Measurements from ENCODE around the gene BEND5.
A peak's percentile ranks its signal among the peaks of the same experiment; 100 is the strongest.

BEND5 gene, protein sequence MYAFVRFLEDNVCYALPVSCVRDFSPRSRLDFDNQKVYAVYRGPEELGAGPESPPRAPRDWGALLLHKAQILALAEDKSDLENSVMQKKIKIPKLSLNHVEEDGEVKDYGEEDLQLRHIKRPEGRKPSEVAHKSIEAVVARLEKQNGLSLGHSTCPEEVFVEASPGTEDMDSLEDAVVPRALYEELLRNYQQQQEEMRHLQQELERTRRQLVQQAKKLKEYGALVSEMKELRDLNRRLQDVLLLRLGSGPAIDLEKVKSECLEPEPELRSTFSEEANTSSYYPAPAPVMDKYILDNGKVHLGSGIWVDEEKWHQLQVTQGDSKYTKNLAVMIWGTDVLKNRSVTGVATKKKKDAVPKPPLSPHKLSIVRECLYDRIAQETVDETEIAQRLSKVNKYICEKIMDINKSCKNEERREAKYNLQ

DNA sequence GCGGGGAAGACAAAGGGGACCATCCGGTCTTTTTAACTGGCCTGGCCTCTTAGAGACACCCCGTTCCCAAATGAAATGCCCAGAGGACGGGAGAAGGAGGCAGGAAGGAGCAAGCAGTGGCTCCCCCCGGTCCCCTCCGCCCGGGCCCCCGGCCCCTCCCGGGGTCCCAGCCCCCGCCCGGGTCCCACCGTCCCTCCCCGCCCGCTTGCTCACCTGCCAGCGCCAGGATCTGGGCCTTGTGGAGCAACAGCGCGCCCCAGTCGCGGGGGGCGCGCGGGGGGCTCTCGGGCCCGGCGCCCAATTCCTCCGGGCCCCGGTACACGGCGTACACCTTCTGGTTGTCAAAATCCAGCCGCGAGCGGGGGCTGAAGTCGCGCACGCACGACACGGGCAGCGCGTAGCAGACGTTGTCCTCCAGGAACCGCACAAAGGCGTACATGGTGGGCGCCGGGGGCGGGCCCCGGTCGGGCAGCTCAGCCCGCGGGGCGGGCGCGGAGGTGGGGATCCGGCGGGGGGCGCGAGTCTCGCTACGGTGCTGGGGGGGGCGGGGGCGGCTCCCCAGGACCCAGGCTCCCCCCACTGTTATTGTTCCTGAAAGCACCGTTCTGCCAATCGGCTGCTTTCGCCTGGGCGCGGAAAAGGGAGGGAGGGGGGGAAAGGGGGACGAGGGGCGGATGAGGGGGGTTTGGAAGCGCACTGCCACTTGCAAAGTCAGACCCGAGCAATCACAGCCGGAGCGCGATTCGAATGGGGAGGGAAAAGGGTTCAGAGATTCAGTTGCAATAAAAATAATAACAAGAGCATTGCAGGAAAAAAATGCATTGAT, at the start of gene BEND5:
TSS of gene BEND5 (minus strand) at position 499 of the 826 bp plus-strand sequence. CDS start at position 439, 60 bp downstream.
- peak; percentile 50 for DNase-seq

GRCh38 chr1:48823168-48823567, 46.5 kb upstream of the BEND5 start:
- DNase-seq = no peak

DNA sequence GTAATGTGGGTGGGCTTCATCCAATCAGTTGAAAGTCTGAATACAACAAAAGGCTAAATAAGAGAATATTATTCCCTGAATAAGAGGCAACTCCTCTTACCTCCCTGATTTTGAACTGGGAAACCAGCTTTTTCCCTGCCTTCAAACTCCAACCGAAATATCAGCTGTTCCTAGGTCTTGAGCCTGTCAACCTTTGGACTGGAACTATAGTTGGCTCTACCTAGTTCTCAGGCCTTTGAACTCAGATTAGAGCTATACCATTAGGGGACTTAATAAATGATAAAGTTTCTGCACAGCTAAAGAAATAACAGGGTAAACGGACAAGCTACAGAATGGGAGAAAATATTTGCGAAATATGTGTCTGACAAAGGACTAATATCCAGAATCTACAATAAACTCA, 43.8 kb upstream of the BEND5 start:
- no peak for DNase-seq

- peak; percentile 1 for DNase-seq
Measured at GRCh38 chr1:48817505-48818114, 40.9 kb upstream of the BEND5 start.

DNA sequence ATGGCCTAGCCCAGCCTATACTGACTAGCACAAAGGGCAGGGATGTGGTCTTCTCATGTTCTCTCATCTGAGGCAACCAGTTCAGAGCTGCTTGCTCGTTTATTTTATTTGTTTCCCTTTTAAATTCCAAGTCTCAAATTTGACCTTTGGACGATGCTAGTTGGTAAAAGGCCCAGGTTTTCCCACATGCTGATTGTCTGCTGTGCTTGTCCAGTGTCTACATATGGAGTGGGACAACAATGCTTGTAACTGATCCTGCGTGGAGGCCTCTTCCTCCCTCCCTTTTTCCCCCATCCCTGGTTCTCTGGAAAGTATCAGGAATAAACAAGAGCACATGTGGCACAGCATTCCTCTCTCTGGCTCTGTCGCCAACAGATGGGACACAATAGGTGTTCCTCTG, 34.0 kb upstream of the BEND5 start:
- DNase-seq = no peak

GRCh38 chr1:48808496-48808895, 31.8 kb upstream of the BEND5 start:
- no peak for DNase-seq

GRCh38 chr1:48807554-48808260, 31.0 kb upstream of the BEND5 start:
- DNase-seq = no peak

DNA sequence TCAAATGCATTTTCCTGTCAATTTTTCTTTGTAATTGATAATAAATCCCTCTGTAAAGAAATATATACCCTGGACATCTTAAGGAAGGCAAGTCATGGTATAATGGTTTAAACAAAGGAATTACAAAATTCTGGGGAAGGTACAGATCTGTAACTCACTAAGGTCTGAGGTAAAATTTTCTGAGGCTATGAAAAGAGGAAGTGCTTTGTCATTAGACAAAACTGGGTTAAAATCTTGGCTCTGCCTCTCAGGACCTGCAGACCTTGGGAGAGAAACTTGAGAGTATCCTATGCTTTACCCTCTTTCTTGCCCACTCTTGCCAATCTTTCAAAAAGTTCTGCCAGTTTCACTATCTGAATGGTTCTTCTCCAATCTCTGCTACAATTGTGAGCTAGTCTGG, 26.8 kb upstream of the BEND5 start:
- DNase-seq = no peak

DNA sequence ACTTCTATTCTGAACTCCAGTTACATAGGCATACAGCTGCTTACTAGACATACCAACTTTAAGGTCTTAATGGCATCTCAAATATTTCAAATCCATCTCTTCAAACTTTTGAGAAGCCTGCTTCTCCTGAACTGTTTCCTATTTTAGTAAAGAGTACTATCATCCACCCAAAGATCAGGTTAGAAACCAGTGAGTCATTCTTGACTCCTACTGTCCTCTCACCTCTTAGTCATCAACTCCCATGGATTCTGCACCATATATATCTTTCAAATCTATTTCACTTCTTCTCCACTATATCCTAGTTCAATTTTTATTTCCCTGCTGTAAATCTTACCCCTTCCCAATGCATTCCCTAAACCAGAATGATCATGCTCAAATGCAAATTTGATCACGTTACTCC, 18.1 kb upstream of the BEND5 start:
- no peak for DNase-seq

DNA sequence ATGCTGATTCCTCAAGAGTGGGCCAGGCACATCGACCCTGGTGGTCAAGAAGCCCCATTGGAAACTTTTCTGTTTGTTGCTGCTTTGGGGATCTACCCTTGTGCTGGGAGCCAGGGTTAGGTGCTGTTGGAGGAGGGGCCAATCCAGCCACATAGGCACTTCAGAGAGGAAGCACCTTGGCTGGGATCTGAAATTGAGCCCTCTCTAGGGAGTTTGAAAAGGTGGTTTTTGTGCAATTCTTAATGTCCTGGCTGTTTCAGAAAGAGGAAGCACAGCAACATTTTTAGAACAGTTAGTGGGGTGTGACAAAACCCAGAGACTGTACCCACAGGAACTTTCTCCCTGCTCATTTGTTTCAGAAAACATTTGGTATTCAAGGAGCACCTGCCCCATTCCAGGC, 17.2 kb upstream of the BEND5 start:
- no peak for DNase-seq

- DNase-seq = no peak
Measured at GRCh38 chr1:48792961-48793360, 16.3 kb upstream of the BEND5 start.

DNA sequence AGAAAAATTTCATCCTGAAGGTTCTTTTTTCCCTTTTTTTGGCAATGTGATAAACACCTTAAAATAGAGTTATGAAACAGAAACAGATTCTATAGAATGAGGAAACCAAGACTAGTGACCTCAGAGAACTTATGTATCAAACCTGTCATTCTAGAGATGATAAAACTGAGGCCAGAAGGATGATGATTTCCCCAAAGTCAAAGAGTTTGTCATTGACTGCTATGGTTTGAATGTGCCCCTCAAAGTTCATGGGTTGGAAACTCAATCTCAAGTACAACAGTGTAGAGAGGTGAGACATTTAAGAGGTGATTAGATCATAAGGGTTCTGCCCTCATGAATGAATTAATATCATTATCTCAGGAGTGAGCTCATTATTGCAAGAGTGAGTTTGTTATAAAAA, 13.7 kb upstream of the BEND5 start:
- DNase-seq = no peak

DNA sequence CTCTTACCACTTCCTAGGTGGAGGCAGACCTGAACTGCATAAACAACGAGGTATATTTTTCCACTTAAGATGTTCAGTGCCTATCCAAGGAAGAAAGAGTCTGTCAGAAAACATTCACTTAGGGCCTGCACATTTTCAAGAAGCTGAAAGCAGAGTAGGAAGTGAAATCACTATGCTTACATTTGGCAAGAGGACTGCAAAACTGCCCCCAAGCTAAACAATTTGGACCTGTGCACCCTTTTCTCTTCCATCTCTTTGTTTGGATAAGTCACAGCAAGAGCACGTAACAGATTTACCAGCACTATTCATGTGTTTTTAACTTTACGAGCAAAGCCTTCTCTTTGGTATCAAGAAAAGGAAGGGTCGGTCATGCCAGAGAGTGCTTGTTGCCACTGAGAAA, 13.2 kb upstream of the BEND5 start:
- DNase-seq = no peak

DNA sequence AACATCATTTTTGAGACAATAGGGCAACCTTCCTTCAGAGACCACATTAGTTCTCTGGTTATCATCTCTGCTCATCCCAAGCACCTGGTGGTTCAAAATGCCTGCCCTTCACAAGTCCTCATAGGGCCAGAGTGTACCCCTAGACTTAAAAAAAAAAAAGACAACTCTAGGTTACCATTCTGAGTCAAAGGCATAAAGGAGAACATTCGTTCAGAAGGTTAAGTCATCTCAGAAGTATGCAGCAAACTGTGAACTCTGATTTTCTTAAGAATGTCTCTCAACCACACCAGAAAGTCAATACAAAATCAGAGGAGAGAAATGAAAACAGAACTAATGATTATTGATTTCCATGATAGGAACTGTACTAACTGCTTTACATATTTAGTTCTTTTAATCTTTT, 9.2 kb upstream of the BEND5 start:
- DNase-seq = no peak

DNA sequence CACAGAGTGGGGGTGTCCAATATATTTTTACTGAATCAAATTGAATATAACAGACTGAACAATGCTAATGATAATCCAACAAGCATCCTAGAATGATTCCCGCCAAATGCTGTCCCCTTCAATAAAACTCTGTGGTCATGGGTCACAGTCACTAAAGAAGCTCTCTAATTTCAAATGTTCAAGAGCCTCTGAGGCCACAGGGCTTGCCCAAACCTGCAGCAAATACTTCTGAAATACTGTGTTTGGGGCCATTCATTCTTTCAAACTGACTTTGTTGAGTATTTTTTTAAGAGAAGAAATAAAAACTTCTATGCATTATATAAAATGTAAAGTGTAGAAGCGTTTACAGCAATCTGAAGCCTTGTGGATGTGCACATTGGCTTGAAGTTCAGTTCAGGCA, 7.6 kb upstream of the BEND5 start:
- DNase-seq = no peak

- no peak for DNase-seq
Measured at GRCh38 chr1:48777219-48777895, 666 bp upstream of the BEND5 start.

GRCh38 chr1:48775831-48776392, 779 bp downstream of the BEND5 start:
- no peak for DNase-seq

GRCh38 chr1:48773133-48773532, 3.6 kb downstream of the BEND5 start:
- no peak for DNase-seq

GRCh38 chr1:48772211-48772610, 4.5 kb downstream of the BEND5 start:
- DNase-seq = no peak

GRCh38 chr1:48771561-48771960, 5.1 kb downstream of the BEND5 start:
- no peak for DNase-seq

DNA sequence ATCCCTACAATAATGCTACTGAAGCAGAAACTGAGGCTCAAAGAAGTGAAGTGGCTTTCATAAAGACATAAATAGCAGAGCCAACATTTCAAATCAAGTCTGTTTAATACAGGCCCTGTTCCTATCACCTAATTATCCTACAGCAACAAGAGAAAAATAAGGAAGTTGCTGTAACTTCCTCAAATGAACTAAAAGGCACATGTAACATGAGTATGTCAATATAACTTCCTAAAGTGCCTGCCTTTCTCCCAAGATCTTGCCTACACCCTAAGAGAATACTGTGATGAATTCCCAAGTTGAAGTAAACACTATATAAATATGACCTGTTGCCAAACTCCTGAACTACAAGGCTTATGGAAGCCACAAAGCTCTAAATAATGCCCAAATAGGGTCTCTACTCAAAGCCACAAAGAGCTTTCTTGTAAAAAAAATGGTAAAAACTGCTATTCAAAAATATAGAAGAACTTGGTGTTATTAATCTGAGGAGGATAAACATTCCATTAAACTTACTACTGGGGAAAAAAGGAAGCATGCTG, 8.6 kb downstream of the BEND5 start:
- no peak for DNase-seq

- DNase-seq = no peak
Measured at GRCh38 chr1:48765335-48765734, 11.4 kb downstream of the BEND5 start.
